IPS-15b (cell line): ENCODE results near the gene AGBL4.

Experiments used
- H3K27me3 ChIP-seq: one replicate; pipeline ENCODE4 v1.6.1; 2013; ENCODE audit warnings: low read length; ENCODE audit not compliant: control insufficient read depth, insufficient read depth
- H3K36me3 ChIP-seq: one replicate; pipeline ENCODE4 v1.6.1; 2013; ENCODE audit warnings: low read length; ENCODE audit not compliant: control insufficient read depth, insufficient read depth
- H3K4me1 ChIP-seq: one replicate; pipeline ENCODE4 v1.6.1; 2013; ENCODE audit warnings: mild to moderate bottlenecking, low read length; ENCODE audit not compliant: control insufficient read depth, insufficient read depth
- H3K4me3 ChIP-seq: one replicate; pipeline ENCODE4 v1.5.1; 2013; ENCODE audit warnings: low read depth, low read length
- H3K9ac ChIP-seq: one replicate; pipeline ENCODE4 v1.6.1; 2013; ENCODE audit warnings: low read depth, mild to moderate bottlenecking, low read length
- H3K9me3 ChIP-seq: one replicate; pipeline ENCODE4 v1.6.1; 2013; ENCODE audit warnings: mild to moderate bottlenecking, low read length; ENCODE audit not compliant: control insufficient read depth, insufficient read depth

Gene AGBL4

DNA sequence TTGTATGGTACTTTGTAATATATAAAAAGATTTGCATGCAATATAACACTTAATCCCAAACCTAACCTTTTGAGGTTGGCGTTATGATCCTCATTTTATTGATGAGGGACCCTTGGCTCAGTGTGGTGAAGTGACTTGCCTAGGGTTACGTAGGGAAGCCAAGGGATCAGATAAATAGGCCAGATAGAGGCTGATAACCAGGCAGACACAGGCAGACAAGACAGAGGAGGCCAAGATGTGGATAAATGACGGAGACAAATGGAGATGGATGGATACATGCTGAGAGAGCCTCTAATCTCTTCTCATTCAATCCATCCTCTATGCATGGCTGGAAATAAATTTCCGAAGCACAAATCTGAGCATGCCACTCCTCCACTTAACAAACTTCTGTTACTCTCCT lies 1414.9 kb downstream of the AGBL4 start:
- no peak overlapping the region for H3K9ac ChIP-seq
- no peak overlapping the region for H3K4me3 ChIP-seq
- H3K27me3 ChIP-seq: peaks cover 2% of the 10 kb centered on the region
- H3K9me3 ChIP-seq: no peaks in the 10 kb centered on the region
- peaks cover 2% of the 10 kb centered on the region for H3K4me1 ChIP-seq
- no peaks in the 10 kb centered on the region for H3K36me3 ChIP-seq

DNA sequence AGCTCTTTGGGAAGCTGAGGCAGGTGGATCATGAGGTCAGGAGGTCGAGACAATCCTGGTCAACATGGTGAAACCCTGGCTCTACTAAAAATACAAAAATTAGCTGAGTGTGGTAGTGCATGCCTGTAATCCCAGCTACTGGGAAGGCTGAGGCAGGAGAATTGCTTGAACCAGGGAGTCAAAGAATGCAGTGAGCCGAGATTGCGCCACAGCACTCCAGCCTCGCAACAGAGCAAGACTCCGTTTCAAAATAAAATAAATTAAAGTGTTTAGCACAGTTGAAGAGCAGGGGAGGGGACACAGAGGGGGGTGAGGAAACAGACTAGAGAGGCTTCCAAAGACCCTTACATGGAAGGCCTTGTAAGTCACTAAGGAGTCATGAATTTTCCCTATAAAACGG lies 1420.5 kb downstream of the AGBL4 start:
- Histone ChIP-seq H3K9me3 (no peaks in the 10 kb centered on the region), H3K36me3 (no peaks in the 10 kb centered on the region), H3K9ac (no peak overlapping the region), H3K27me3 (peaks cover 2% of the 10 kb centered on the region), H3K4me3 (no peak overlapping the region), H3K4me1 (no peaks in the 10 kb centered on the region)

DNA sequence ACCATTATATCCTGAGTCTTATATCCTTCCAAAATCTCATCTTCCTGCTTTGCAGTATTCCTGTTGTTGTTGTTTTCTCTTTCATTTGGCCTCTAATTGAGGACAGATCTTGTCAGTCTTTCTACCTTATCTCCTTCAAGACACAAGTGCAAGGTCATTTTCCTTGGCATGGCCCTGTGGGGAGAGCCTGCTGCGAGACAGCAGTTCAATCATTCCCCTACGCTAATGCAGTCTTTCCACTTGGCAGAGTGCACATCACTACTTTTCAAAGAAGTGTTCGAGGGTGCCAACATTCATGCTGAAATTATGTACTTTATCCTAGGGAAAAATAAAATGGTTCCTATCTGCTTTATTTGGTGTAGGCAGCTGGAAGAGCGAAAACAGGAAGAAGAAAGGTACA lies 1421.4 kb downstream of the AGBL4 start:
- Histone ChIP-seq H3K9me3 (no peaks in the 10 kb centered on the region), H3K9ac (no peak overlapping the region), H3K4me1 (no peaks in the 10 kb centered on the region), H3K36me3 (no peaks in the 10 kb centered on the region), H3K4me3 (no peak overlapping the region), H3K27me3 (peaks cover 2% of the 10 kb centered on the region)

DNA sequence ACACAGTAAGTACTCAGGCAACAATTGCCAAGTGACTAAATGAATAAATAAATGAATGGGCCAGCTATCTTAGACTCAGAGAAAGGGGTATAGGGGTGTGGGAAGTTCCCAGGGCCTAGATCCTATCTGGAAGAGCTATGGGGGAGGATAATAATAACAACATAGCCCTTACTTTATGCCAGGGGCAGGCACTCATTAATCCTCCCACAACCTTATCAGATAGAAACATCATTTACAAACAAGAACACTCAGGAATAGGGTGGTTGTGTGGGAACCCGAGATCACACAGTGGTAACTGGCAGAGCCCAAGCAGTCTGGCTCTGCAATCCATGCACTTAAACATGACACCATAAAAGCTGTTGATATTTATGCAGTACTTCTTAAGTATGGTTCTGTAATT lies 1423.6 kb downstream of the AGBL4 start:
- Histone ChIP-seq H3K9ac (no peak overlapping the region), H3K4me3 (no peak overlapping the region), H3K36me3 (no peaks in the 10 kb centered on the region), H3K4me1 (peaks cover 9% of the 10 kb centered on the region), H3K9me3 (no peaks in the 10 kb centered on the region), H3K27me3 (no peaks in the 10 kb centered on the region)

DNA sequence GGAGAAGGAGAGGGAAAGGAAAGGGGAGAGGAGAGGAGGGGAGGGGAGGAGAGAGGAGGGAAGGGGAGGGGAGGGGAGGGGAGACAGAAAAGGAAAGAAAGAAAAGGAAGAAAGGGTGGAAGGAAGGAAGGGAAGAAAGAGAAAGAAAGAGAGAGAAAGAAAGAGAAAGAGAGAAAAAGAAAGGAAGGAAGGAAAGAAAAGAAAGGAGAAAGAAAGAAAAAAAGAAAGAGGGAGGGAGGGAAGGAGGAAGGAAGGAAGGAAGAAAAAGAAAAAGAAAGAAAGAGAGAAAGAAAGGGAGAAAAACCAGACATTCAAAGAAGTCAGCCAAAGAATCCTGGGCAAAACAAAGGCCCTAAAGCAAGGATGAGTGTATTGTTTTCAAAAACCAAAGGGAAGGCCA lies 1426.1 kb downstream of the AGBL4 start:
- H3K4me3 ChIP-seq: no peak overlapping the region
- no peaks in the 10 kb centered on the region for H3K36me3 ChIP-seq
- no peaks in the 10 kb centered on the region for H3K9me3 ChIP-seq
- no peak overlapping the region for H3K9ac ChIP-seq
- no peaks in the 10 kb centered on the region for H3K27me3 ChIP-seq
- H3K4me1 ChIP-seq: peaks cover 13% of the 10 kb centered on the region

DNA sequence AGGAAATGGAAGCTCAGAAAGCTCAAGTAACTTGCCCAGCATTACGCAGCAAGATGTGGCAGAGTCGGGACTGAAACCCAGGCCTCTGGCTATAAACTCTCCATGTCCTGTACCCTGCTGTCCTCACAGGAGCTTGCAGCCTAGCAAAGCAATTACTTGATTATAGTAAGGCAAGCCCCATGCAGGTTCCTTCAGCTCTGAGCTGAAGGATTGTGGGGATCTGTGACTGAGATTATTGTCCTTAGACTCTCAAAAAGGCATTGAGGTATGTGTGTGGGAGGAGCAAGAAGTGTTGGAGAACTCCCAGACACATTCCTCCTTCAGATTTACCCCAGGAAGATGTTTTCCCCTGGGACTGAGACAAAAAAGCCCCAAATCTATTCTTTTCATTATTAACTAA lies 1427.7 kb downstream of the AGBL4 start:
- peaks cover 13% of the 10 kb centered on the region for H3K4me1 ChIP-seq
- H3K9me3 ChIP-seq: no peaks in the 10 kb centered on the region
- no peak overlapping the region for H3K9ac ChIP-seq
- H3K27me3 ChIP-seq: no peaks in the 10 kb centered on the region
- no peak overlapping the region for H3K4me3 ChIP-seq
- no peaks in the 10 kb centered on the region for H3K36me3 ChIP-seq

DNA sequence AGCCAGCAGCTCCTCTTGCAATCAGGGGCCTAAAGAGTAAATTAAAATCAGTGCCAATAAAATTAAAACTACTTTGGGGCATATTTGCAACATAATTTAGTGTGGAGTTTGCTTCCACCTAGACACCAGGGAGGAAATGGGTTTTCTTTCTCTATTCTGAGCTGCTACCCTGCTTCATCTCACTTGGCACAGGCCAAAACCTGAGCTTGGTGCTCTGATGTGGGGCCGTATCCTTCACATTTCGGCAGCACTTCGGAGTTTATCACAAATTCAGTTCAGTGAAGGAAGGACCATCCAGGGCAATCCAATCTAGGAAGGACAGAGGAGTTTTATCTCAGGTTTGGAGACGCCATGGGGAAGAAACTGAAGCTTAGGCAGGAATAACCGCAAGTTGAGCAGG lies 1428.1 kb downstream of the AGBL4 start:
- no peaks in the 10 kb centered on the region for H3K9me3 ChIP-seq
- H3K9ac ChIP-seq: no peak overlapping the region
- H3K36me3 ChIP-seq: no peaks in the 10 kb centered on the region
- peaks cover 13% of the 10 kb centered on the region for H3K4me1 ChIP-seq
- no peaks in the 10 kb centered on the region for H3K27me3 ChIP-seq
- no peak overlapping the region for H3K4me3 ChIP-seq

DNA sequence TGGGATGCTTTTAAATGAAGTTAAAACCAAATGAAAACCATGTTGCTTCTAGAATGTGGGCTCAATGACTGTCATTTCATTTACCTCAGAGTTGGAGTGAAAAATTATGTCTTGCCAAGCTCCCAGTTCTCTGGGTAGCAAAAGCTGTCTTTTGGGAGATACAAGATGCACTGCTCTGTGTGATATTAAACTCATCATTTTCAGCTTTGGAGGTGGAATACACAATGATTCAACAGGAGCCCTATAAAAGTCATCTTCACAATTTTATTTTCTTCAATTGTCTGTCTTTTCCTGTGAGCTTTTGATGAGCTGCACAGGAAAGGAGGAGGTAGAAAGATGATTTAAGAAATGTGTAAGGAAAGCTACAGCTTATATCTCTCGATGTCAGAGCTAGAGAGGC lies 1431.4 kb downstream of the AGBL4 start:
- Histone ChIP-seq H3K4me1 (peaks cover 13% of the 10 kb centered on the region), H3K4me3 (no peak overlapping the region), H3K36me3 (no peaks in the 10 kb centered on the region), H3K9ac (no peak overlapping the region), H3K9me3 (no peaks in the 10 kb centered on the region), H3K27me3 (no peaks in the 10 kb centered on the region)

DNA sequence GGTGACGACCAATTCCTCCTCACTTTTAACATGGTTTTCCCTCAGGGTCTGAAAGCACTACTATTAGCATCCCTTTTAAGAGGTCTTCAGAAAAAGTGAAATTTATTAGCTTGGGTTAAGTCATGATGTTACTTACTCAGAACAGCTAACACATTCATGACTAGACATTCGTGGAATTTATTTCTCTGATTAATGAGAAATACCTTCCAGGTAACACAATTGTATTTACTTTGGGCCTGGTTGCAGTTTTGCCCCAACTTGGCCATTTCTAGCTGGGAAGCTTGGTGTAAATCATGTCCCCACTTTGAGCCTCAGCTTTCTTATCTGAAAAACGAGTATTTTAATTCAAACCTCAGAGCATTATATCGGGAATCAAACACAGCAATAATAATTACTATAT lies 1432.6 kb downstream of the AGBL4 start:
- Histone ChIP-seq H3K9ac (no peak overlapping the region), H3K27me3 (no peaks in the 10 kb centered on the region), H3K9me3 (no peaks in the 10 kb centered on the region), H3K4me1 (peaks cover 12% of the 10 kb centered on the region), H3K36me3 (no peaks in the 10 kb centered on the region), H3K4me3 (no peak overlapping the region)

DNA sequence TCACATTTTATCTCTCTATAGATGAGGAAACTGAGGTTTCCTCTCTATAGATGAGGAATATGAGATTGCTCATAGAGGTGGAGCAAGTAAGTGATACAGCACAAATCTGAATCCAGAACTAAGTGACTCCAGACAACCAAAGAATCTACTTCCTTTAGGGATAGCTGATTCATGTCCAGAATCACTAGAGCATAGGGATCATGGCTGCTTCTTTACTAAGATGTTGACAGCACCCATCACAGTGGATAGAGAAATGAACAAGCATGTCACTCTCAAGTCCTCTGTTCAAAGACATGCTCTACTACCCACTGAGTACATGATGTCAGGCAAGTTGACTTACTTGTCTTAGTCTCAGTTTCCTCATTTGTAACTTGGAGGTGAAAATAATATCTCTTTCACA lies 1435.7 kb downstream of the AGBL4 start:
- Histone ChIP-seq H3K36me3 (no peaks in the 10 kb centered on the region), H3K27me3 (no peaks in the 10 kb centered on the region), H3K4me3 (no peak overlapping the region)

DNA sequence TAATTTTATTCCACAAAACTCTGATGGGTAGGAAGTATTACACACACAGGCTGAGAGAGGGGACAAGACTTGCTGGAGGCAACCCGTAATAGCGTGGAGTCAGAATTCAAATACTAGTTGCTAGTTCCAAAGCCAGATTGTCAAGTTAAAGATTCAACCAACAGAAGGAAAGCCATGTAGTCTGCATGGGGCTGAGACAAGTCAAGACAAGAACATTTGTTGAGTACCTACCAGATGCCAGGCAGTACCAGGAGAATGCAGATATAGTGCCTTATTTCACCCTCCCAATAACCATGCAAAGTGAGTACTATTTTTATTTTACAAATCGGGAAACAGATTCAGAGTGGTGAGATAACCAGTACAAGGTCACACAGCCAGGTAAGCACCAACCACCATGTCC lies 1441.3 kb downstream of the AGBL4 start:
- no peaks in the 10 kb centered on the region for H3K36me3 ChIP-seq
- no peaks in the 10 kb centered on the region for H3K4me1 ChIP-seq
- no peak overlapping the region for H3K4me3 ChIP-seq
- no peak overlapping the region for H3K9ac ChIP-seq
- no peaks in the 10 kb centered on the region for H3K9me3 ChIP-seq
- H3K27me3 ChIP-seq: no peaks in the 10 kb centered on the region

More for the DNA sequence above, 1435.7 kb downstream of the AGBL4 start:
- Histone ChIP-seq H3K4me1 (no peaks in the 10 kb centered on the region), H3K9ac (no peak overlapping the region), H3K9me3 (no peaks in the 10 kb centered on the region)

DNA sequence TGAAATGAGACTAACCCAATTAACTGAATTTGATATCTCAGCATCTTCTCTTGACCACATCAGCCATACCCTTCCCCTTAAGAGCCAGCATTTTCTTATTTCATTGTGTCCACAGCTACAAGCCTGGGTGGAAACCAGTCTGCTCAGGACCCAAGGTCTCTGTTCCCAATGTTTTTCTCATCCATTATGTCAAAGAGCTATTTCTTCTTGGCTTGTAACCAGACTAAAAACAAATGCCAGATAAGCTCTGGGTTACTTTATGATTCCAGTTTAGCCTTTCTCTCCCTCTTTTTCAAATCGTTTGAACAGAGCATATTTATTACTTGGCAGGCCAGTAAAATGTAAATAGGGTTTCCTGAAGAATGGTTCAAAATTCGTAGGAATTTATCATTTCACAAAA lies 1442.5 kb downstream of the AGBL4 start:
- H3K27me3 ChIP-seq: no peaks in the 10 kb centered on the region

DNA sequence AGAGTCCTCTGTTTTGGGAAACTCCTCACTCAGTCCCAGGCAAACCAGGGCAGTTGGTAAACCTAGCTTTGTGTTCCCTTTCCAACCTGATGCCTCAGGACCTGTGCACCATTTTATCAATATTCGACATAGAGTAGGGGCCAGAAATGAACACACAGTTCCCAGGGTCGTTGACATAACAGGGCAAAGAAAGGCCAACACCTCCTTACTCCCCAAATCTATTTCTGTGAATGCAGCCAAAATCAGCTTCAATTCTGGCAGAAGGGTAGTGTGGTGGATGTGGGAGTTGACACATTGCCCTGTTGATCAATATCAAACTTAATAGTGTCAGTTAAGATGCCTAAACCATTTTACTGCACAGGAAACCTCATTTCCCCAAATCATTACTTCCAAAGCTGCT lies 1447.2 kb downstream of the AGBL4 start:
- Histone ChIP-seq H3K4me1 (peaks cover 3% of the 10 kb centered on the region), H3K36me3 (no peaks in the 10 kb centered on the region), H3K9me3 (no peaks in the 10 kb centered on the region), H3K27me3 (no peaks in the 10 kb centered on the region), H3K9ac (no peak overlapping the region), H3K4me3 (no peak overlapping the region)

More for the DNA sequence above, 1442.5 kb downstream of the AGBL4 start:
- no peaks in the 10 kb centered on the region for H3K4me1 ChIP-seq
- H3K4me3 ChIP-seq: no peak overlapping the region
- H3K9me3 ChIP-seq: no peaks in the 10 kb centered on the region
- H3K36me3 ChIP-seq: no peaks in the 10 kb centered on the region
- H3K9ac ChIP-seq: no peak overlapping the region
